ENCODE measurements around the gene ITPR2. TPM values are rescaled to one million over a fixed set of nuclear protein-coding genes. Genes with fewer than 3 reads are reported as not detected.

Gene ITPR2
- total and polyA plus RNA-seq, 2 of the 13 experiments (the other 11 are each of a cell fraction or from before 2014, with no cell fraction given): 31.9 to 81.9 TPM

DNA sequence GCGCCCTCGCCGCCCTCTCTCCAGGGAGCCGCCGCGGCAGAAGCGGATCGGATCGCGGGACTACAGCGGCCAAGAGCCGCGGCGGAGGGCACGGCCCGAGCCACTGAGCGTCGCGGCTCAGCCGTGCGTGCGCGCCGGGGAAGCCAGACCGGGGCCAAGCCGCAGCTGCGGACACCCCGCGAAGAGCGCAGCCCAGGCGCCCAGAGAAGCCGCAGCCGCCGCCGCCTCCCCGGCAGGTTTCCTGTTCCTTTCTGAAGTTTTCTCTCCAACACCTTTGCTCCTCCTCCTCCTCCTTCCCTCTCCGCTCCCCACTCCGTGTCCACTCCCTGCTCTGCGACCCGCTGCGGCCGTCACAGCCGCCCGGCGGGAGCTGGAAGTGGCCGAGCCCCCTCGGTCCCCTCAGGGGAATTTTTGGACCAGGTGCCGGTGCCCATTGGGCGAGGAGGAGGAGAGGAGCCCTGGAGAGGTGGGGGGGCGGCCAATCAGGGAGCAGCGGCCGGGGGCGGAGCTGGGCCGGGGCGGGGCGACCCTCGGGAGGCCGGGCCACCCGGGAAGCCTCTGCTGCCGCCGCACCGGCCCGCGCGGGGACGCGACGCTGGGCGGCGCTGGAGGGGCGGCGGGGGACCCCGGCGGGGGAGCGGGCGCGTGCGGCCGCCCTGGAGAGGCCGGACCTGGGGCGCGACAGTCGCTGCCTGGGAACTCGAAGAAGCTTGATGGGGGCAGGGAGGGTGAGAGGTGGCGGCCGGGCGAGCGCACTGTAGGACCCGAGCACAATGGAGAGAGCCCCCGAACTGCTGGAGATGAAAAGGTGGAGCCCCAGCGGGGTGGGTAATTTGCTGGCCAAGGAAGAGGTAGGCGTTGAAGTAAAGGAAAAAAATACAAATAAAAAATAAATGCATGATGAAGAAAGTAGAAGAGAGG is at the start of gene ITPR2 (continued):
- TF ChIP-seq, protein P1, sequence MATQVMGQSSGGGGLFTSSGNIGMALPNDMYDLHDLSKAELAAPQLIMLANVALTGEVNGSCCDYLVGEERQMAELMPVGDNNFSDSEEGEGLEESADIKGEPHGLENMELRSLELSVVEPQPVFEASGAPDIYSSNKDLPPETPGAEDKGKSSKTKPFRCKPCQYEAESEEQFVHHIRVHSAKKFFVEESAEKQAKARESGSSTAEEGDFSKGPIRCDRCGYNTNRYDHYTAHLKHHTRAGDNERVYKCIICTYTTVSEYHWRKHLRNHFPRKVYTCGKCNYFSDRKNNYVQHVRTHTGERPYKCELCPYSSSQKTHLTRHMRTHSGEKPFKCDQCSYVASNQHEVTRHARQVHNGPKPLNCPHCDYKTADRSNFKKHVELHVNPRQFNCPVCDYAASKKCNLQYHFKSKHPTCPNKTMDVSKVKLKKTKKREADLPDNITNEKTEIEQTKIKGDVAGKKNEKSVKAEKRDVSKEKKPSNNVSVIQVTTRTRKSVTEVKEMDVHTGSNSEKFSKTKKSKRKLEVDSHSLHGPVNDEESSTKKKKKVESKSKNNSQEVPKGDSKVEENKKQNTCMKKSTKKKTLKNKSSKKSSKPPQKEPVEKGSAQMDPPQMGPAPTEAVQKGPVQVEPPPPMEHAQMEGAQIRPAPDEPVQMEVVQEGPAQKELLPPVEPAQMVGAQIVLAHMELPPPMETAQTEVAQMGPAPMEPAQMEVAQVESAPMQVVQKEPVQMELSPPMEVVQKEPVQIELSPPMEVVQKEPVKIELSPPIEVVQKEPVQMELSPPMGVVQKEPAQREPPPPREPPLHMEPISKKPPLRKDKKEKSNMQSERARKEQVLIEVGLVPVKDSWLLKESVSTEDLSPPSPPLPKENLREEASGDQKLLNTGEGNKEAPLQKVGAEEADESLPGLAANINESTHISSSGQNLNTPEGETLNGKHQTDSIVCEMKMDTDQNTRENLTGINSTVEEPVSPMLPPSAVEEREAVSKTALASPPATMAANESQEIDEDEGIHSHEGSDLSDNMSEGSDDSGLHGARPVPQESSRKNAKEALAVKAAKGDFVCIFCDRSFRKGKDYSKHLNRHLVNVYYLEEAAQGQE (IDR thresholded peaks at IDR 0.05; ENCODE audit: borderline replicate concordance in 1 of 2, low read depth in 1 of 2, low read length in 2 of 2): peak in 1 of 2 experiments; percentile 76; a peak in 2 of 4 replicates
- TF ChIP-seq, protein P2, sequence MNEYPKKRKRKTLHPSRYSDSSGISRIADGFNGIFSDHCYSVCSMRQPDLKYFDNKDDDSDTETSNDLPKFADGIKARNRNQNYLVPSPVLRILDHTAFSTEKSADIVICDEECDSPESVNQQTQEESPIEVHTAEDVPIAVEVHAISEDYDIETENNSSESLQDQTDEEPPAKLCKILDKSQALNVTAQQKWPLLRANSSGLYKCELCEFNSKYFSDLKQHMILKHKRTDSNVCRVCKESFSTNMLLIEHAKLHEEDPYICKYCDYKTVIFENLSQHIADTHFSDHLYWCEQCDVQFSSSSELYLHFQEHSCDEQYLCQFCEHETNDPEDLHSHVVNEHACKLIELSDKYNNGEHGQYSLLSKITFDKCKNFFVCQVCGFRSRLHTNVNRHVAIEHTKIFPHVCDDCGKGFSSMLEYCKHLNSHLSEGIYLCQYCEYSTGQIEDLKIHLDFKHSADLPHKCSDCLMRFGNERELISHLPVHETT (CRISPR knock-in tag; conservative IDR thresholded peaks at IDR 0.05): peak; percentile 23
- TF ChIP-seq CBX2 (IDR thresholded peaks at IDR 0.05; ENCODE audit: low read depth, low read length) (no peak), CBX2 (CRISPR knock-in tag; IDR thresholded peaks at IDR 0.05; ENCODE audit: low read depth) (no peak), ZNF121 (CRISPR knock-in tag; IDR thresholded peaks at IDR 0.05) (no peak), ZNF816 (CRISPR knock-in tag; IDR thresholded peaks at IDR 0.05; ENCODE audit: borderline replicate concordance) (no peak), ZNF331 (CRISPR knock-in tag; IDR thresholded peaks at IDR 0.05) (peak; percentile 60; the same call in 1 of the 2 replicates), ZMYM4 (CRISPR knock-in tag; IDR thresholded peaks at IDR 0.05) (peak; percentile 53; the same call in 1 of the 2 replicates), EHMT2 (IDR thresholded peaks at IDR 0.05; ENCODE audit: borderline replicate concordance, low read depth, low read length) (no peak), JARID2 (CRISPR knock-in tag; IDR thresholded peaks at IDR 0.05; ENCODE audit: insufficient replicate concordance) (no peak), ZNF850 (CRISPR knock-in tag; conservative IDR thresholded peaks at IDR 0.05) (no peak), POLR2G (IDR thresholded peaks at IDR 0.05; ENCODE audit: low read depth, low read length) (peak; percentile 97), ZNF883 (CRISPR knock-in tag; IDR thresholded peaks at IDR 0.05; ENCODE audit: not compliant biosample characterization) (peak; percentile 65), ZNF292 (CRISPR knock-in tag; IDR thresholded peaks at IDR 0.05; ENCODE audit: borderline replicate concordance, low read depth) (no peak)
- TF ChIP-seq, protein P3, sequence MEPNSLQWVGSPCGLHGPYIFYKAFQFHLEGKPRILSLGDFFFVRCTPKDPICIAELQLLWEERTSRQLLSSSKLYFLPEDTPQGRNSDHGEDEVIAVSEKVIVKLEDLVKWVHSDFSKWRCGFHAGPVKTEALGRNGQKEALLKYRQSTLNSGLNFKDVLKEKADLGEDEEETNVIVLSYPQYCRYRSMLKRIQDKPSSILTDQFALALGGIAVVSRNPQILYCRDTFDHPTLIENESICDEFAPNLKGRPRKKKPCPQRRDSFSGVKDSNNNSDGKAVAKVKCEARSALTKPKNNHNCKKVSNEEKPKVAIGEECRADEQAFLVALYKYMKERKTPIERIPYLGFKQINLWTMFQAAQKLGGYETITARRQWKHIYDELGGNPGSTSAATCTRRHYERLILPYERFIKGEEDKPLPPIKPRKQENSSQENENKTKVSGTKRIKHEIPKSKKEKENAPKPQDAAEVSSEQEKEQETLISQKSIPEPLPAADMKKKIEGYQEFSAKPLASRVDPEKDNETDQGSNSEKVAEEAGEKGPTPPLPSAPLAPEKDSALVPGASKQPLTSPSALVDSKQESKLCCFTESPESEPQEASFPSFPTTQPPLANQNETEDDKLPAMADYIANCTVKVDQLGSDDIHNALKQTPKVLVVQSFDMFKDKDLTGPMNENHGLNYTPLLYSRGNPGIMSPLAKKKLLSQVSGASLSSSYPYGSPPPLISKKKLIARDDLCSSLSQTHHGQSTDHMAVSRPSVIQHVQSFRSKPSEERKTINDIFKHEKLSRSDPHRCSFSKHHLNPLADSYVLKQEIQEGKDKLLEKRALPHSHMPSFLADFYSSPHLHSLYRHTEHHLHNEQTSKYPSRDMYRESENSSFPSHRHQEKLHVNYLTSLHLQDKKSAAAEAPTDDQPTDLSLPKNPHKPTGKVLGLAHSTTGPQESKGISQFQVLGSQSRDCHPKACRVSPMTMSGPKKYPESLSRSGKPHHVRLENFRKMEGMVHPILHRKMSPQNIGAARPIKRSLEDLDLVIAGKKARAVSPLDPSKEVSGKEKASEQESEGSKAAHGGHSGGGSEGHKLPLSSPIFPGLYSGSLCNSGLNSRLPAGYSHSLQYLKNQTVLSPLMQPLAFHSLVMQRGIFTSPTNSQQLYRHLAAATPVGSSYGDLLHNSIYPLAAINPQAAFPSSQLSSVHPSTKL (CRISPR knock-in tag; IDR thresholded peaks at IDR 0.05): no peak
